GM20000 (cell line): ENCODE results near the gene ADCY2.

Experiments used
- DNase-seq: peaks from one replicate; pipeline ENCODE4 v3.0.0; 2012; ENCODE audit warnings: low spot score
- TF ChIP-seq, protein P1 (sequence below): IDR thresholded peaks from 2 replicates; pipeline ENCODE4 v1.5.1; 2012; ENCODE audit warnings: mild to moderate bottlenecking, control low read depth; ENCODE audit errors: extremely low read depth, missing control alignments

Gene ADCY2

DNA sequence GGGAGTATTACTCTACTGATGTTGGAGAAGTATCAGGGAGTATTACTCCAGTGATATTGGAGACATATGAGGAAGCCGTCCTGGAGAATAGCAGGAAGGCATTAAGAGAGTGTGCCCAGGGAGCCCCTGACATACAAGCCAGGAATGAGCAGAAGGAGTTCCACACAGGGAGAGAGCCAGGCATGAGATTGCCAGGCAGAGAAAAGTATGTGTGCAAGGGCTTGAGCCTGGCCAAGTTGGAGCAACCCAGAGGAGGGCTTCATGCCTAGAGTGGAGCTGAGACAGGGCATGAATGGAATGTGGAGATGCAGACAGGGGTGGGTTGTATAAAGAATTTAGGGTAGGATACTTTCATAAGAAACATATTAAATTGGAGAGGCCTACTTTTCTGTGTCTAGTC, 213.8 kb downstream of the ADCY2 start:
- no peak for DNase-seq
- TF ChIP-seq, protein P1, sequence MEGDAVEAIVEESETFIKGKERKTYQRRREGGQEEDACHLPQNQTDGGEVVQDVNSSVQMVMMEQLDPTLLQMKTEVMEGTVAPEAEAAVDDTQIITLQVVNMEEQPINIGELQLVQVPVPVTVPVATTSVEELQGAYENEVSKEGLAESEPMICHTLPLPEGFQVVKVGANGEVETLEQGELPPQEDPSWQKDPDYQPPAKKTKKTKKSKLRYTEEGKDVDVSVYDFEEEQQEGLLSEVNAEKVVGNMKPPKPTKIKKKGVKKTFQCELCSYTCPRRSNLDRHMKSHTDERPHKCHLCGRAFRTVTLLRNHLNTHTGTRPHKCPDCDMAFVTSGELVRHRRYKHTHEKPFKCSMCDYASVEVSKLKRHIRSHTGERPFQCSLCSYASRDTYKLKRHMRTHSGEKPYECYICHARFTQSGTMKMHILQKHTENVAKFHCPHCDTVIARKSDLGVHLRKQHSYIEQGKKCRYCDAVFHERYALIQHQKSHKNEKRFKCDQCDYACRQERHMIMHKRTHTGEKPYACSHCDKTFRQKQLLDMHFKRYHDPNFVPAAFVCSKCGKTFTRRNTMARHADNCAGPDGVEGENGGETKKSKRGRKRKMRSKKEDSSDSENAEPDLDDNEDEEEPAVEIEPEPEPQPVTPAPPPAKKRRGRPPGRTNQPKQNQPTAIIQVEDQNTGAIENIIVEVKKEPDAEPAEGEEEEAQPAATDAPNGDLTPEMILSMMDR: no peak

DNA sequence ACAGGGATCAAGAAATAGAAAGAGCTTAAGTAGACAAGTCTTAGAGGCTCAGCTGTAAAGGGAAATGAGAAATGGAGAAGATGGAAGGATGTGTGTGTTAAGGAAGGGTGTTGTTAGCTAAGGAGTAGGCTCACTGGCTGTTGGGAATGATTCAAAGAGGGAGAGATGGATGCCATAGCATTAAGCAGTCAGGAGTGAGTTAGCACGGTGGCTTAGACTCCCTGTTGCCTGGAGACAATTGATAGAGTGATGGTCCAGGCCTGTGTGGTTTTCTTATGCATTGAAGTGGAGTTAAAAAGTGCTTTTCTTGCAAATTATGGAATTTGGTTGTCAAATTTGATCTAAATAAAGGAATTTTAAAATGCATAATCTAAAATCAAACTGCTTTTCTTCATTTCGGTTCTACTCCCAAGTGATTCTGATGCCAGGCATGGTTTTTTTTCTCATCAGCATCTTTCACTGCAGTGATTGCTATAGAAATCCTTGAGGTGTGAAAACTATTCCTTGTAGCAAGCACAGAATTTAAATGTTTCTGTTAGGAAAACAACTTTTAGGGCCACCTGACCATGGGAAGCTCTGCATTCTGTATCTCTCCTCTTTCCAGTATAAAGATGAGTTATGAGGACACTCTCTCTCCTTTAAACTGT, 214.7 kb downstream of the ADCY2 start:
- no peak for DNase-seq
- TF ChIP-seq, protein P1: no peak

DNA sequence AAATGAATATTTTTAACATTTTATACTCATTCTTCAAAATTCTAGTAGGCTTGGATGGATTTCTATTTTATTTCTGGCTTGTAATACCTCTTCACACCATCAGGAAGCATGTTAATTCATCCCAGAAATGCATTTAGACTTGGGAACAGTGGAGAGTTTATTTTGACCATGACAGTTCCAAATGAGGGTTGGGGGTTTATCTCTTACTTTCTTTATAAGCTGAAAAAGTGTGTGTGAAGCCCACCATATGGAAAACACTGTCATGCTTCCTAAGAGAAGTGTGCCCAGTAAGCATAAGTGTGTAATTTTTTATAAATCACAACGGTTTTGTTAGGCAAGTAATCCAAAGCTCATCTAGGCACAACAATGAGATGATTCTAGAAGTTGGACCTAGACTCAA, 215.6 kb downstream of the ADCY2 start:
- DNase-seq: no peak
- TF ChIP-seq, protein P1: no peak

DNA sequence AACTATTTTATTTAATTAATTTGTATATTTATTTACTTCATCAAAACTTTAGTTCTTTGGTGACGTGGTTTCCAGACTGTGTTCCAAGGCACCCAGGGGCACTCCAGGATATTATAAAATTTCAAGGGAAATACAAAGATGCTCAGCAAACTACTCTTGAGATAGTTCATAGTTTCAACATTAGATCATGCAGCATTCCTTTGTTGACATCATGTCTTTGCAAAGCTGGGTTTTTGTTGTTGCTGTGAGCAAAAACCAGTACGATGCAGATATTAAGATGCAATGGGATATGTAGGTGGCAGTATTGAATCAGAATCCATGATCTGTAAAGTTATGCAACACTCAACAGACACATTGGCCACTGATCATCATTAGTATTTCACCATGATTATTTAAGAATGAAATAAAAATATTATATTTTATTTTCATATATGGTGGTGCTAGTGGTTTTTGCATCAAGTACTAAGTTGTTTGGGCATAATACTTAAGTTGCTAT, 219.7 kb downstream of the ADCY2 start:
- TF ChIP-seq, protein P1: no peak
- no peak for DNase-seq

DNA sequence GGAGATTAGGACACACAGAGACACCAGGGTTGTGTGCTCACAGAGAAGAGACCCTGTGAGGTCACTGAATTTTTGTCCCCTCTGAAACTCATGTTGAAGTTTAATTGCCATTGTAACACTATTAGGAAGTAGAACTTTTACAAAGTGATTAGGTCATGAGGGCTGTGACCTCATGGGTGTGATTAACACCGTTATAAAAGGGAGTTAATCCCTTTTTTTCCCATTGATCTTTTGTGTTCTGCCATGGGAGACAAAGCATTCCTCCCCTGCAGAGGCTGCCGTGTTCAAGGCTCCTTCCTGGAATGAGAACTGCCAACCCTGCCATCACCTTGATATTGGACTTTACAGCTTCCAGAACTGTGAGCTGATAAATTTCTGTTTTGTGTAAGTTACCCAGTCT, 221.0 kb downstream of the ADCY2 start:
- DNase-seq: no peak
- TF ChIP-seq, protein P1: no peak

DNA sequence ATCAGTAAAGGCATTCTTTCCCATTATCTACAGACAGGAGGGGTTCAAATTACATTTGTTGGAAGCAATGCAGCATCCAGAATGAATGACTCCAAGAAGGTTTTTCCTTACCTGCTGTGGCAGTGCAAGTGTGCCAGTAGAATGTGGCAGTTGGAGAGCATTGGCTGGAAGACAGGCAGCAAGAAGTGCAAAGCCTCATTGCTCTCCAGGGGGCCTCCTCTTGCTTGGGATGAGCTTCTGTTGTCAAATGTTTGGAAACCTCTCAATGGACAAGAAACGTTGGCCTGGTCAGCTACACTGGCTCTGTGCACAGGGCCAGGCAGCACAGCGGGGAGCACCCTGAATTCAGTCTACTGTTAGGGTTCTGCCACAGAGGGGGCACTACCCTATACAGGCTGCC, 226.6 kb downstream of the ADCY2 start:
- TF ChIP-seq, protein P1: no peak
- DNase-seq: no peak

DNA sequence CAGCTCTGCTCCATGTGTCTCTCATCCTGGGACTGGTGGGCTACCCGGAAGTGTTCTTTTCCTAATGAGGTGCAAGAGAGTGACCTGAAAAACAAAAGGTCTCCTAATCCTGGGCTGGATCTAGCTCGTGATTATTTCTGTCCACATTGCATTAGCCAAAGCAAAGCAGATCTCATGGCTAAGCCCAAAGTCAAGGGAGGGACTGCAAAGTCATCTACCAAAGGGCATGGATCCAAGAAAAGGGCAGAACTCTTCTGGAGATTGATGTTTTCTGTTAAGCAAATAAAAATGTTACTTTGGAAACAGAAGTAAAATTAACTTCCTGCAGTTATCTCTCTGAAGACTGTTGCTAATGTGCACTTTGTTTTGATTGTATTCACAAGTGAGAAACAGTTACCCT, 229.8 kb downstream of the ADCY2 start:
- TF ChIP-seq, protein P1: no peak

More for the DNA sequence above, 229.8 kb downstream of the ADCY2 start:
- DNase-seq: no peak
